ENCODE results near the gene RENBP. TPM values are rescaled to one million over a fixed set of nuclear protein-coding genes. Genes with fewer than 3 reads are reported as not detected.

The RENBP gene
- total RNA-seq, 1 donor = 6.5 TPM

DNA sequence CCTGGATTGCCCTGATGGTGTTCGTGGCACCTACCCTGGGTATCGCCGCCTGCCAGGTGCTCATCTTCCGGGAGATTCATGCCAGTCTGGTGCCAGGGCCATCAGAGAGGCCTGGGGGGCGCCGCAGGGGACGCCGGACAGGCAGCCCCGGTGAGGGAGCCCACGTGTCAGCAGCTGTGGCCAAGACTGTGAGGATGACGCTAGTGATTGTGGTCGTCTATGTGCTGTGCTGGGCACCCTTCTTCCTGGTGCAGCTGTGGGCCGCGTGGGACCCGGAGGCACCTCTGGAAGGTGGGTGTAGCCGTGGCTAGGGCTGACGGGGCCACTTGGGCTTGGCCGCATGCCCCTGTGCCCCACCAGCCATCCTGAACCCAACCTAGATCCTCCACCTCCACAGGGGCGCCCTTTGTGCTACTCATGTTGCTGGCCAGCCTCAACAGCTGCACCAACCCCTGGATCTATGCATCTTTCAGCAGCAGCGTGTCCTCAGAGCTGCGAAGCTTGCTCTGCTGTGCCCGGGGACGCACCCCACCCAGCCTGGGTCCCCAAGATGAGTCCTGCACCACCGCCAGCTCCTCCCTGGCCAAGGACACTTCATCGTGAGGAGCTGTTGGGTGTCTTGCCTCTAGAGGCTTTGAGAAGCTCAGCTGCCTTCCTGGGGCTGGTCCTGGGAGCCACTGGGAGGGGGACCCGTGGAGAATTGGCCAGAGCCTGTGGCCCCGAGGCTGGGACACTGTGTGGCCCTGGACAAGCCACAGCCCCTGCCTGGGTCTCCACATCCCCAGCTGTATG, 38.1 kb downstream of the RENBP start:
- no peaks in the 10 kb centered on the region for H3K9me3 ChIP-seq (ENCODE audit: low read depth, low read length)
- no peak overlapping the region for H2AFZ ChIP-seq (ENCODE audit: low read length)
- H3K79me2 ChIP-seq (ENCODE audit: insufficient read depth, low read length) = no peaks in the 10 kb centered on the region

DNA sequence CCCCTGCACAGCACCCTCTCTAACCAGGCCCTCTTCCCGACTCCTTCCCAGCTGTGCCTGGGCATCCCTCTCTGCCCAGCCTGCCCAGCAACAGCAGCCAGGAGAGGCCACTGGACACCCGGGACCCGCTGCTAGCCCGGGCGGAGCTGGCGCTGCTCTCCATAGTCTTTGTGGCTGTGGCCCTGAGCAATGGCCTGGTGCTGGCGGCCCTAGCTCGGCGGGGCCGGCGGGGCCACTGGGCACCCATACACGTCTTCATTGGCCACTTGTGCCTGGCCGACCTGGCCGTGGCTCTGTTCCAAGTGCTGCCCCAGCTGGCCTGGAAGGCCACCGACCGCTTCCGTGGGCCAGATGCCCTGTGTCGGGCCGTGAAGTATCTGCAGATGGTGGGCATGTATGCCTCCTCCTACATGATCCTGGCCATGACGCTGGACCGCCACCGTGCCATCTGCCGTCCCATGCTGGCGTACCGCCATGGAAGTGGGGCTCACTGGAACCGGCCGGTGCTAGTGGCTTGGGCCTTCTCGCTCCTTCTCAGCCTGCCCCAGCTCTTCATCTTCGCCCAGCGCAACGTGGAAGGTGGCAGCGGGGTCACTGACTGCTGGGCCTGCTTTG, 38.9 kb downstream of the RENBP start:
- H3K4me2 ChIP-seq (ENCODE audit: insufficient read depth, low read length) = no peak overlapping the region
- no peak for DNase-seq (ENCODE audit: insufficient read length, low spot score, missing footprints)
- no peak overlapping the region for H3K4me3 ChIP-seq (ENCODE audit: insufficient read depth, low read length)
- H3K79me2 ChIP-seq (ENCODE audit: insufficient read depth, low read length) = no peaks in the 10 kb centered on the region
- H3K27me3 ChIP-seq (ENCODE audit: insufficient read depth, low read length) = no peaks in the 10 kb centered on the region
- H3K4me1 ChIP-seq (ENCODE audit: insufficient read depth, low read length) = no peaks in the 10 kb centered on the region
- H3K9me3 ChIP-seq (ENCODE audit: low read depth, low read length) = no peaks in the 10 kb centered on the region
- H2AFZ ChIP-seq (ENCODE audit: low read length) = no peak overlapping the region
- no peak overlapping the region for H3K27ac ChIP-seq (ENCODE audit: low read depth, low read length)
- TF ChIP-seq, protein P1, sequence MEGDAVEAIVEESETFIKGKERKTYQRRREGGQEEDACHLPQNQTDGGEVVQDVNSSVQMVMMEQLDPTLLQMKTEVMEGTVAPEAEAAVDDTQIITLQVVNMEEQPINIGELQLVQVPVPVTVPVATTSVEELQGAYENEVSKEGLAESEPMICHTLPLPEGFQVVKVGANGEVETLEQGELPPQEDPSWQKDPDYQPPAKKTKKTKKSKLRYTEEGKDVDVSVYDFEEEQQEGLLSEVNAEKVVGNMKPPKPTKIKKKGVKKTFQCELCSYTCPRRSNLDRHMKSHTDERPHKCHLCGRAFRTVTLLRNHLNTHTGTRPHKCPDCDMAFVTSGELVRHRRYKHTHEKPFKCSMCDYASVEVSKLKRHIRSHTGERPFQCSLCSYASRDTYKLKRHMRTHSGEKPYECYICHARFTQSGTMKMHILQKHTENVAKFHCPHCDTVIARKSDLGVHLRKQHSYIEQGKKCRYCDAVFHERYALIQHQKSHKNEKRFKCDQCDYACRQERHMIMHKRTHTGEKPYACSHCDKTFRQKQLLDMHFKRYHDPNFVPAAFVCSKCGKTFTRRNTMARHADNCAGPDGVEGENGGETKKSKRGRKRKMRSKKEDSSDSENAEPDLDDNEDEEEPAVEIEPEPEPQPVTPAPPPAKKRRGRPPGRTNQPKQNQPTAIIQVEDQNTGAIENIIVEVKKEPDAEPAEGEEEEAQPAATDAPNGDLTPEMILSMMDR (IDR thresholded peaks at IDR 0.05; ENCODE audit: extremely low read depth, low read depth, low read length) = no peak
- no peaks in the 10 kb centered on the region for H4K20me1 ChIP-seq (ENCODE audit: insufficient read depth, low read length)
- no peaks in the 10 kb centered on the region for H3K36me3 ChIP-seq (ENCODE audit: insufficient read depth, low read length)

More for the DNA sequence above, 38.1 kb downstream of the RENBP start:
- Histone ChIP-seq H3K36me3 (ENCODE audit: insufficient read depth, low read length) (no peaks in the 10 kb centered on the region), H4K20me1 (ENCODE audit: insufficient read depth, low read length) (no peaks in the 10 kb centered on the region), H3K4me1 (ENCODE audit: insufficient read depth, low read length) (no peaks in the 10 kb centered on the region), H3K4me2 (ENCODE audit: insufficient read depth, low read length) (no peak overlapping the region), H3K27me3 (ENCODE audit: insufficient read depth, low read length) (no peaks in the 10 kb centered on the region), H3K4me3 (ENCODE audit: insufficient read depth, low read length) (no peak overlapping the region), H3K27ac (ENCODE audit: low read depth, low read length) (no peak overlapping the region)
- TF ChIP-seq, protein P1 (IDR thresholded peaks at IDR 0.05; ENCODE audit: extremely low read depth, low read depth, low read length) = no peak
- DNase-seq (ENCODE audit: insufficient read length, low spot score, missing footprints) = no peak

DNA sequence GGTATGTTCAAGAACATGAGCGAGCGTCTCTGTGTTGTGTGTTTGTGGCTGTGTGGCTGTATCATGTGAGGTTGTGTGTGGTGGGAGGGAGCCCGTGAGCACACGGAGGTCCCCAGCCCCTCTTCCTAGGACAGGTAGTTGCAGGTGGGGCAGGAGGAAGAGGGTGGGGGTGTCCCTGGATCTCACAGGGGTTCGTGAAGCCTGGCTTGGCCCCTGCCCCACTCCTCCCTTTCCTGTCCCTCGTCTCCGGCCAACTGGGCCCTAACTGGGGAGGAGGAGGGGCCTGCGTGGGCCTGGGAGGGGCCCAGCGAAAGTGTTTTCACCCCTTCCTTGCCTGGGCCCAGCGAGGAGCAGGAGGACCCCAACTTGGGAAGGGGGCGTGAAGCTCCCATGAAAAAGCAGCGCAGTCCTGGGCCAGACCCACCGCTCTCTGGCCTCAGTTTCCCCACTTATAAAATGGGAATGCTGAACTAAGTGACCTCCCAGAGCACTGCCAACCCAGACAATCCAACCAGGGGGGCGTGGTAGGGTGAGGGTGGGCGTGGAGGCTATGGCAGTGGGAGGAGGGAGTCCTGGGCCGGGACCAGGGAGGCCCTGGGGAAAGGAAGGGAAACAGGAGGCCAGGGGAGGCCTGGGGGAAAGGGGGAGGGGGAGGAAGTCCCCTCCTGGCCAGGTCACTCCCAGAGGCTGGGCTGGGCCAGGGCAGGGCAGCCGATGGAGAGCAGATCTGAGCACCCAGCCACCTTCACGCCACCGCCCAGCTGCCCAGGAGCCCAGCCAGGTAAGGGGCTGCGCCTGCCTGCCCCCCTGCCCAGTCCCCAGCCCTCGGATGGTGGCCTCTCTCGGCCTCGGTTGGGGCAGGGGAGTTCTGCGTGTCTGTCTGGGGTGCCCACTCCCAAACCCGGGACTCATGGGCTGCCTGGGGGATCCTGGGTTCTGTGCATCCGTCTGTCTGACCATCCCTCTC, 40.2 kb downstream of the RENBP start, which contains the start of gene AVPR2:
TSS of gene AVPR2 (plus strand) at position 683 of the 967 bp plus-strand sequence. CDS start 473 bp downstream, outside the sequence.
- H3K4me1 ChIP-seq (ENCODE audit: insufficient read depth, low read length) = no peaks in the 10 kb centered on the region
- H3K79me2 ChIP-seq (ENCODE audit: insufficient read depth, low read length) = no peaks in the 10 kb centered on the region
- no peak within 1 kb of the TSS for H3K4me2 ChIP-seq (ENCODE audit: insufficient read depth, low read length)
- no peak within 1 kb of the TSS for H3K4me3 ChIP-seq (ENCODE audit: insufficient read depth, low read length)
- H3K27me3 ChIP-seq (ENCODE audit: insufficient read depth, low read length) = no peaks in the 10 kb centered on the region
- H3K36me3 ChIP-seq (ENCODE audit: insufficient read depth, low read length) = no peaks in the 10 kb centered on the region
- DNase-seq (ENCODE audit: insufficient read length, low spot score, missing footprints) = no peak
- TF ChIP-seq, protein P1 (IDR thresholded peaks at IDR 0.05; ENCODE audit: extremely low read depth, low read depth, low read length) = no peak
- H4K20me1 ChIP-seq (ENCODE audit: insufficient read depth, low read length) = no peaks in the 10 kb centered on the region
- H3K27ac ChIP-seq (ENCODE audit: low read depth, low read length) = no peak within 1 kb of the TSS
- no peak within 1 kb of the TSS for H2AFZ ChIP-seq (ENCODE audit: low read length)
- H3K9me3 ChIP-seq (ENCODE audit: low read depth, low read length) = no peaks in the 10 kb centered on the region
